Kidney glomerular epithelial cell (primary cell): ENCODE measurements around the gene STRBP.

Source experiments
- DNase-seq: peaks from one replicate; lab custom pipeline; 2025; lab: John Stamatoyannopoulos, UW

Gene STRBP

GRCh38 chr9:123128591-123128990, 139.8 kb downstream of the STRBP start:
- DNase-seq: no peak

DNA sequence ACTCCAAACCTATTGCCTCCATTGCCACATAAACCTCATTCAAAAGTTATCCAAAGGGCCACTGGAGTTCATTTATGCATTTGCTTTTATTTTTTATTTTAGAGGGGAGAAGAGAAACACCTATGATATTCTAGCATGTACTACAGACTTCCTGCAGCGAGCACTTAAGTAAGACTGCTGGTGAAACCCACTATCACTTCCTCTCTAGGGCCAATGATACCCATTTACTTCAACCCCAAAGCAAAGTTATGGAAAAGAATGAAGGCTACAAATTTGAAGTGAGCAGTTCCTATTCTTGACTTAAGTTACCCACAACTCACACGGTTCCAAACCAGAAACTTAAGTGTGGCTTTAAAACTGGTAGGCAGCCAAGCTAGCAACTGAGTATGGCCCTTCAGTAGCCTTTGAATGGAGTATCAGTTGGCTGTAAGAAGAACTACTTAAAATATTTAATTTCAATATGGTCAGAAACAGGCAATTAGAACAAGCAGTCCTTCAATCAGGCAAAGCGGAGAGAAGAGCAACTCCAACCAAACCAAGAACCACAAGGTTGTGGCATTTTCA, 140.8 kb downstream of the STRBP start:
- no peak for DNase-seq

- peak; percentile 36 for DNase-seq
Observed at GRCh38 chr9:123121457-123121856, 146.9 kb downstream of the STRBP start.

GRCh38 chr9:123120953-123121352, 147.4 kb downstream of the STRBP start:
- no peak for DNase-seq

GRCh38 chr9:123120131-123120530, 148.3 kb downstream of the STRBP start:
- DNase-seq: no peak

- DNase-seq: no peak
Observed at GRCh38 chr9:123119566-123119965, 148.8 kb downstream of the STRBP start.

DNA sequence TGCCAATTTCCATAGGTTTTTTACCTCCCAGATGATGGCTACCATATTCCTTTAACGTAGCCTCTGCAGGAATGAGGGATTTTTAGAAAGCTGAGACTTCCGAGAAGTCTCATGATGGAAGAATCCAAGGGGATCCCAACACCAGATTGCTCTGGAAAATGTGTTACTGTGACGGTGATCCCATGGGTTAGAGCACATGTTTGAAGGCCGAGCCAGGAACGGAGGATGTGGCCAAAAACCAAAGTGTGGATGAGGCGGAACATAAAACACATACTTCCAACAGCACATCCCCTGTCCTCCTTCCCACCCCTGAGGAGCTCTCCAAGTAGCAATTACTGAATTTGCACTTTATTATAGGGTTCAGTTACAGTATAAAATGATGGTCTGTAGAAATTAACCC, 152.3 kb downstream of the STRBP start:
- DNase-seq: no peak

GRCh38 chr9:123115146-123115913, 153.1 kb downstream of the STRBP start:
- no peak for DNase-seq

DNA sequence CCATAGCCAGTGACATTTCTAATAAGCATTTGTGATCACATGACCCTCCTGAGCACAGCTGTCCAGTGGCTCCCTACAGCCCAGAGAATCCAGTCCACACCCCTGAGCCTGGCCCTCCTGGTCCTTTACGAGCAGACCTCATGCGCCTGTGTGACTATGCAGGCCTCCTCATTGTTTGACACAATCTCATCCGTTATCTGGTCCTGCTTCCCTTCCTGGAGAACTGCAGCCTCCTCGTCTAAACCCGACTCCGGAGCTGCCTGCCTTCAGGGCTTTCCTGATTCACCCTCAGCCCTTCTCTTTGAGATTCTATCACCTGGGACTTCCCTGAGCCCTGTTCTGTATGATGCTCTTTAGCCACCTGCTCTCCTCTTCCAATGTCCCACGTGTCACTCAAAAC, 155.2 kb downstream of the STRBP start:
- no peak for DNase-seq

DNA sequence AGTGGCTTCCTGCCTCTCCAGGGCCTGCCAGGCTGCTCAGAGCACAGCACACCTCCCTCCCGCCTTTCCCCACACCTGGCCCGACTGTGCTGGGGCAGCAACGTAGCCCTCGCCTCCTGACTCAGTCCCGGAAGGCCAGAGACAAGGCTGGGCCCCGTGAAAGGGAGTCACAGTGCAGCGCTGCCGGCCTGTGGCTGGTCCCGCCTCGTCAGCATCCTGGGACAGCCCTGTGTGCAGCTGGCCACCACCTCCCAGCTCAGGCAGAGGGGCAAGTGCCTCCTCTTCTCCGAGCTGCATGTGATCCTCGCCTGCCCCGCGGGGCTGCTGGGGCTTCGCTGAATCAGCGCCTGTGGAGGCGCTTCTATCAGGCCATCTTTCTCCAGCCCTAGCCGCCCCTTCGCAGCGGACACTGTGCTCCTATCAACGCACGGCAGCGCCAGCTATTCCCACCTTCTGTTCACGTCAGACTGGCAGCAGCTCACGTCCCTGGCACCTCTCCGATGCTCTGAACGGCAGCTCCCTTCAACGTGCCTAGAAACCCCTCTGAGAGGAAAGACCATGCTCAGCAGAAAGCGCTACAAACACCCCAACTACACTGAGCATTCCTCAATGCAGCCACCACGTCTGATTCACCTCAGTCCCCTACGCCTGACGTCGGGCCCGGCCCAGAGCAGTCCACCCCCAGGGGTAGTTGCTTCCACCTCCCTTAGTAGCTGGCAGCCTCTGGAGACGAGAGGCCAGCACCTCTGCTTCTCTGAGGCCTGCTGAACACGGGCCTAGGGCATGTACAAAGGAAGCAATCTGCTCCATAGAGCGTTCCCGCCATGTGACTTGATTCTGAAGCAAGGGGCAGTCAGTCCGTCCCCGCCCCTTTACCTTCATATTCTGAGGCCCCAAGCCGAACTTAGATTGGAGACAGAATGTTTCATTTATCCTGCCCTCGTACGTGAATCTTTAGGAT, 156.1 kb downstream of the STRBP start:
- DNase-seq: no peak

DNA sequence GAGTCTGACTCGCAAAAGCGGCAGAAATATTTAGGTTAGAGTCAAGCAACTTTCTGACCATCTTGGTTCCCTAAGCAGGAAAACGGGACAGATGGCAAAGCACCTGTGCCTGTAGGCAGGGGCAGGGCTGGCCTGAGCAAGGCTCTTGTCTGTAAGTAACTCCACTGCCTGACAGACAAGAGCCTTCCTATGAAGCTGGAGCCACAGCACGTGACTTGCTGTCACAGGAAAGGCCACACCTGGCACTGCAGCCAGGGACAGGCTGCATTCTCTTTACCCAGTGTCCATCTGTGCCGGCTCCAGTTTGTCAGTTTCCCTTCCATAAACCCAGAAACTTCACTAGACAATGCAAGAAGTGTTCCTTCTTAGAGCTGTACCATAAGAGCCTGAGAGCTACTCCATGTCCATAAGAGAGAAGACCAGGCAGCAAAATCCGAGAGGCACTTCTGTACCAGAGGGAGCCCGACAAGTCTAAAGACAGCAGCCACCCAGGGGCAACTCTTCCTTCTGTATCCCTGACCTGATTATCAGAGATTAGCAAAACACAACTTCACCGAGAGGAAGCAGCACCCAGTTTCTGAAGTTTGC, 156.9 kb downstream of the STRBP start:
- no peak for DNase-seq

GRCh38 chr9:123109540-123110279, 158.7 kb downstream of the STRBP start:
- no peak for DNase-seq

DNA sequence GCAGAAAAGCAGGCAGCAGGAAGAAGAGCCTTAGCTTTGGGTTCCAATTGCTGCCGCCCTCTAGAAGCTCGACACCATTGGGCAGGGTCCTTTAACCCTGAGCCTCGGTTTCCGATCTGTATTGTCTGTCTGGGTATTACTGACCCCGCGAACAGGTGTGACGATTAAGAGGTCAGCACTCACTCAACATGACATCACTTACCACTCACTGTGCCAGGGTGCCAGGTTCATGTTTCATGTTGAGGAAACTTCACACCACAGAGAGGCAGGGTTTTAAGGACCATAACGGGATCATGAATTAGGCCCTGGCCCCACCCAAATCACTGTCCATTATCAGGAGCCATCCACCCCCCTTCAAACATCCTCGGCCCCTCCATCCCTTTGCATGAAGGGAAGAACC, 159.4 kb downstream of the STRBP start:
- DNase-seq: no peak

DNA sequence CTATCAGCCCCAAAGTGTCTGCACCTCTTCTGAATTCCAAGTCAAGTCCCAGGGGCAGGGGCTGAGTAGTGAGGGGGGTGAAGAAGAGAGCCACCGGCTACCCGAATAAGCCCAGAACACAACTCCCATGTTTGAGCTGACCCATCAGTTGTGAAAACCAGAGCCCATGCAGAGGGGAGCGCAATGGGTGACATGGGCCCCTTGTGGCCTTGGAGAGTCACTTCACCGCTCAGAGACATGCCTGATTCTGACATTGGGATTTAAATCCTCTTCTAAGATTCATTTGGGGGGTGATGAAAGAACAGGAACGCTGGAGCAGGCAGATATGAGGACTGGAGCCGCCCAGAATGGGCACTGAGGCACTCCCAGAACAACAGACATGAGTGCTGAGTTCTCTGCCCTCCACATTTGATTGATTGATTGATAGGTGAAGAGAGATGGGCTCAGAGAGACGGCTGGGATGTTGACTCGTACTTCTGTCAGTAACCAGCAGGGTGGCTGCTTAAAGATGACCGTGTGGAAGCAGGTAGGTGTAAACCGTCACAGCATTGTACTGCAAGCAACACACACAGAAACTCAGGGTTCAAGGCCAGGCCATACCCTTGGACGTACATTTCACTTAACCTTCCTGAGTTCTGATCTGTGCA, 160.6 kb downstream of the STRBP start:
- DNase-seq: no peak

DNA sequence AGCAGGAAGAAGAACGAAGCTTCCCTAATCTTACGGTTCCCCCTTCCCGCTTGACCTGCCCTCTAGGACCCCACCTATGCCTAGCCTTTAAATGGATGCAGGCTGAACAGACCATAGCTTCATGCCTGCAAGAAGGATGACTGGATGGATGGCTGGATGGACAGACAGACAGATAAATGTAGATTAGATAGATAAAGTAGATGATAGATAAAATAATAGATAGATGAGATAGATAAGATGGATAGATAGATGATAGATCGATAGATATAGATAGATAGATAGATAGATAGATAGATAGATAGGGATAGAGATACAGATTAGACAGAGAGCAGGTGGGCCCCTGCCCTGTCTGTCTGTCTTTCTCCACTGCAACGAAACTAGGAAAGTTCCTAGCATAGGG, 162.9 kb downstream of the STRBP start:
- no peak for DNase-seq

DNA sequence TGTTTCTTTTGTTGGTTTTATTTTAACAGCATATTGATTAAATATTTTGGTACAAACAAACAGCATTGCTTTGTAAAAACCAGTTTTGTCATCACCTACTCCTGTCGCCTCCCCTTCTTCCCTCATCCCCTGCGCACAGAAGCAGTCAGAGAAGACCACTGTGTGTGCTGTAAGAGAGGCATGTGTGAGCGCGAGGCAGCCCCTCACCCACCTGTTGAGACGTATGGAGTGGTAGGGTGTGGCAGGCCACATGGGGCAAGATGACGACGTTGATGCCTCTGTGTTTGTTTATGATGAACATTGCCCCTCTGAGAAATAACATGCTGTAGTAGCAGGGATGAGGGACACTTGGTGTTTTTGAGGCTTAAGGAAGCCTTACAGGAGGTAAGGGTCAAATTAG, 163.6 kb downstream of the STRBP start:
- no peak for DNase-seq

GRCh38 chr9:123102375-123103113, 165.8 kb downstream of the STRBP start:
- peak; percentile 66 for DNase-seq

- DNase-seq: no peak
Observed at GRCh38 chr9:123099548-123099947, 168.8 kb downstream of the STRBP start.

DNA sequence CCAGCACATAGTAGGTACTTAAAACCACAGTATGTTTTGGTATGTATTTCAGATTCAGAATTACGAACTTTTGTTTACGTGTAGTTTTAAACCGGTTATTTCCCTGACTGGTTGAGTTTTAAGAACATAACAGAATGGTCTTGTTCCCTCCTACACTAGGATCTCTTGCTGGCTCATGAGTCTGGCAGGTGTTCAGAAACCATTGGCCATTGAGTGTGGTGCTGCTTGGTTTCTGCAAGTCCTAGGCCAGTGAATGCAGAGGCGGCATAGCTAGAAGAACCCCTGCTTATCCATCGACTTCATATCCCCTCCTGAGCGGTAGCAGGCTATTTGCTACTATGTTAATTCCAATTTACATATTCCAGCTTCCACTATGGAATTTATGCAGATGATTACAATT, 169.3 kb downstream of the STRBP start:
- DNase-seq: no peak

DNA sequence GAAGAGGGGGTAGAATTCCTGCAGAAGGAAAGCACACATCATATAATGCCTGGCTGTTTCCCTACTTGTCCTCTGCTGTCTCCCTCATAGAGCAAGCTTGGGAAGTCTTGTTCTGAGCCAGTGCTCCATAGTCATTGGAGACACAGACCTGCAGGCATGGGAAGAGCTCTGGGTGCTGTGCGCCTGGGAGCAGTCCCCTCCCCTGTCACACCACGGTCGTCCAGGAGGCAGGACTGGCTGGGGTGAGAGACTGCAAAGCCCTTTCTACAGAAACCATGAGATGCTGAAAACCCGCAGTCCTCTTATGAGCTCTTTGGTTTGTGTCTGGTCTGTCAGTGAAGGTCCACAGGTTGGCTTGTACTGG, 170.3 kb downstream of the STRBP start:
- no peak for DNase-seq
